Neural progenitor cell (in vitro differentiated cells): ENCODE measurements around the gene PRDM4. TPM values are rescaled to one million over a fixed set of nuclear protein-coding genes. Genes with fewer than 3 reads are reported as not detected.
"Not testable (repeated sequence)": the region's sequence is repeated elsewhere in the genome, so short reads cannot be mapped to it uniquely, and the experiment has no call there.

Experiments
- DNase-seq: peaks from one replicate; pipeline ENCODE4 v3.0.0-alpha.2; 2016; ENCODE audit warnings: low spot score
- H2AFZ ChIP-seq: fragments of 200-600 bp; sonication (generic); replicated peaks from 2 replicates; pipeline ENCODE4 v1.6.1; 2016; ENCODE audit warnings: antibody characterized with exemption
- H3F3A ChIP-seq: fragments of 200-600 bp; sonication (generic); 2 replicates; pipeline ENCODE4 v1.6.1; 2016; ENCODE audit warnings: antibody characterized with exemption, low read depth
- H3K27ac ChIP-seq: fragments of 200-600 bp; sonication (generic); 2 replicates; pipeline ENCODE4 v1.5.1; 2016; ENCODE audit warnings: mild to moderate bottlenecking
- H3K27me3 ChIP-seq: fragments of 200-600 bp; sonication (generic); 2 replicates; pipeline ENCODE4 v1.6.1; 2016; ENCODE audit warnings: mild to moderate bottlenecking, moderate library complexity
- H3K36me3 ChIP-seq: fragments of 200-600 bp; sonication (generic); 2 replicates; pipeline ENCODE4 v1.5.1; 2016
- H3K4me1 ChIP-seq: fragments of 200-600 bp; sonication (generic); 2 replicates; pipeline ENCODE4 v1.6.1; 2016; ENCODE audit warnings: mixed run types
- H3K4me2 ChIP-seq: fragments of 200-600 bp; sonication (generic); 2 replicates; pipeline ENCODE4 v1.6.1; 2016
- H3K4me3 ChIP-seq: fragments of 200-600 bp; sonication (generic); 2 replicates; pipeline ENCODE4 v1.5.1; 2016
- H3K79me2 ChIP-seq: fragments of 200-600 bp; sonication (generic); 2 replicates; pipeline ENCODE4 v1.6.1; 2016; ENCODE audit warnings: low read depth
- H3K9ac ChIP-seq: fragments of 200-600 bp; sonication (generic); 2 replicates; pipeline ENCODE4 v1.6.1; 2016
- H3K9me3 ChIP-seq: fragments of 200-600 bp; sonication (generic); 2 replicates; pipeline ENCODE4 v1.5.1; 2016; ENCODE audit warnings: low read depth
- H4K20me1 ChIP-seq: fragments of 200-600 bp; sonication (generic); 2 replicates; pipeline ENCODE4 v1.6.1; 2016; ENCODE audit warnings: low read depth
- H3K27ac Mint-ChIP-seq: 3 replicates; pipeline ENCODE4 v1.8.0; 2021; ENCODE audit warnings: mixed read lengths
- H3K27me3 Mint-ChIP-seq: 2 replicates; pipeline ENCODE4 v1.8.0; 2022; ENCODE audit warnings: low read depth, mild to moderate bottlenecking, inconsistent platforms, moderate library complexity, mixed read lengths; ENCODE audit not compliant: insufficient read depth
- H3K36me3 Mint-ChIP-seq: 3 replicates; pipeline ENCODE4 v1.8.0; 2021; ENCODE audit warnings: mixed read lengths
- H3K4me1 Mint-ChIP-seq: 3 replicates; pipeline ENCODE4 v1.8.0; 2021; ENCODE audit warnings: mixed read lengths
- H3K4me3 Mint-ChIP-seq: 3 replicates; pipeline ENCODE4 v1.8.0; 2021; ENCODE audit warnings: mild to moderate bottlenecking, moderate library complexity, mixed read lengths
- H3K9me3 Mint-ChIP-seq: 3 replicates; pipeline ENCODE4 v1.8.0; 2020; ENCODE audit warnings: mixed read lengths
- EZH2 ChIP-seq: fragments of 200-600 bp; sonication (generic); IDR thresholded peaks from 2 replicates; pipeline ENCODE4 v1.6.1; 2017; ENCODE audit warnings: antibody characterized with exemption, mild to moderate bottlenecking, moderate library complexity
- EZH2phosphoT487 ChIP-seq: fragments of 200-600 bp; sonication (generic); IDR thresholded peaks from 2 replicates; pipeline ENCODE4 v1.6.1; 2017; ENCODE audit warnings: antibody characterized with exemption
- total RNA-seq: library from RNA; depleted of rRNA; stranded (reverse); fragments of >200 nt; gene quantifications from 2 replicates; pipeline ENCODE4 v1.2.3, GENCODE V29; 2015; ENCODE audit warnings: low replicate concordance
- TF ChIP-seq, protein P1 (sequence below): fragments of 200-600 bp; sonication (generic); IDR thresholded peaks from 2 replicates; pipeline ENCODE4 v1.5.1; 2017; ENCODE audit warnings: antibody characterized with exemption, mild to moderate bottlenecking

Gene PRDM4
- total RNA-seq, 1 donor from 2014 or later: 19.3 TPM

DNA sequence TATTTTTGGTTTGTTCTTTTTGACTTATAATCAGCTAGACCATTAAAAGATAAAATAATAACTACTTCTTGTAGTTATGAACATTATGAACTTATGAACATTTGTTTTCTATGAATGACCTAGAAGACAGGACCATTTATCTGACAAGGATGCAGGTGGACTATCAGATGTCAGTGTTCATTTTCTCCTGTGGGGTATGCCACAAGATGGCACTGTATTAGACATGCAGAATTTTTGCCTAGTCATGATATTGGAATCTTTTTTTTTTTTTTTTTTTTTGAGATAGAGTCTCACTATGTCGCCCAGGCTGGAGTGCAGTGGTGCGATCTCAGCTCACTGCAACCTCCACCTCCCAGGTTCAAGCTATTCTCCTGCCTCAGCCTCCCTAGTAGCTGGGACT, 65.2 kb downstream of the PRDM4 start:
- not testable (repeated sequence) for H3K27ac ChIP-seq, H3K4me1 ChIP-seq, H2AFZ ChIP-seq, H3F3A ChIP-seq, H3K27me3 Mint-ChIP-seq, H3K4me3 Mint-ChIP-seq, H3K4me3 ChIP-seq, H3K4me1 Mint-ChIP-seq, H4K20me1 ChIP-seq, DNase-seq, H3K79me2 ChIP-seq, H3K9me3 ChIP-seq, H3K27me3 ChIP-seq, H3K27ac Mint-ChIP-seq, H3K9me3 Mint-ChIP-seq, H3K4me2 ChIP-seq, H3K9ac ChIP-seq
- TF ChIP-seq, protein P1, sequence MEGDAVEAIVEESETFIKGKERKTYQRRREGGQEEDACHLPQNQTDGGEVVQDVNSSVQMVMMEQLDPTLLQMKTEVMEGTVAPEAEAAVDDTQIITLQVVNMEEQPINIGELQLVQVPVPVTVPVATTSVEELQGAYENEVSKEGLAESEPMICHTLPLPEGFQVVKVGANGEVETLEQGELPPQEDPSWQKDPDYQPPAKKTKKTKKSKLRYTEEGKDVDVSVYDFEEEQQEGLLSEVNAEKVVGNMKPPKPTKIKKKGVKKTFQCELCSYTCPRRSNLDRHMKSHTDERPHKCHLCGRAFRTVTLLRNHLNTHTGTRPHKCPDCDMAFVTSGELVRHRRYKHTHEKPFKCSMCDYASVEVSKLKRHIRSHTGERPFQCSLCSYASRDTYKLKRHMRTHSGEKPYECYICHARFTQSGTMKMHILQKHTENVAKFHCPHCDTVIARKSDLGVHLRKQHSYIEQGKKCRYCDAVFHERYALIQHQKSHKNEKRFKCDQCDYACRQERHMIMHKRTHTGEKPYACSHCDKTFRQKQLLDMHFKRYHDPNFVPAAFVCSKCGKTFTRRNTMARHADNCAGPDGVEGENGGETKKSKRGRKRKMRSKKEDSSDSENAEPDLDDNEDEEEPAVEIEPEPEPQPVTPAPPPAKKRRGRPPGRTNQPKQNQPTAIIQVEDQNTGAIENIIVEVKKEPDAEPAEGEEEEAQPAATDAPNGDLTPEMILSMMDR: peak; percentile 14
- H3K36me3 Mint-ChIP-seq: peaks cover 33% of the 10 kb centered on the region
- peaks cover 37% of the 10 kb centered on the region for H3K36me3 ChIP-seq

DNA sequence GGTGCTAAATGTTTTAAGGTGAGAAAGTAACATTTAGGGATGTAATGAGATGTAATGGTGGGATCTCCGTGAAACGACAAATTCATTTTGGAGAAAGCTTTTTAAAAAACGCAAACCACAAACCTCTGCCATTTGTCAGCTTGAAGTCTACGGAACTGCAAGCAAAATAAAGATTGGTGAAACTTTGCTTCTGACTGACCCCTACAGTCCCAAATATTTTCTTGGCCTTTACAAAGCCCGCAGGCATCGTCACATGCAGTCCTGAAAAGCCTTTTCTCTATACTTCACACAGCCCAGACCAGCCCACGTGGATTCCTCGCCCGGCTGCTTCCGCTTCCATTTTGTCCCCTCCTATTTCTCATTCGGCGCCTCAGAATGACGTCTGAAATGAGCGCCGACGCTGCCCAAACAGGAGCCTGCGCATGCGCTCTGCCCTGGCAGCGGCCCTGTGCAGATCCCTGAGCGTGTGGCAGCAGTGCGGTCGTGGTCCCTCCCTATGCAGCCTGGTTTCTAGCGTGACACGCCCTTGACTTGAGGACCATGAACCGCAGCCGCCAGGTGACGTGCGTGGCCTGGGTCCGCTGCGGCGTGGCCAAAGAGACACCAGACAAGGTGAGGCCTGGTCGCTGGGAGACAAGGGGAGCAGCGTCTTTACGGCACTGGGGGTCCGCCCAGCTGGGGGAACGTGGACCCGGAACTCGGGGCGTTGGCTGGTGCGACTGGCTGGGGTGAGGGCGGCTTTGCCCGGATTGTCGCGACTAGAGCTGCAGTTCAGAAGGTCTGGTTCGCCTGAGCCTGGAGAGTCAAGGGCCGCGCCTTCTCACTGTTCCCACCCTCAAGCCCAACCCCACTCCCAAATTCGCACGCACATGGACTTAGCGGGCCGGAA, 75.3 kb downstream of the PRDM4 start, which contains the start of gene PWP1:
TSS of gene PWP1 (plus strand) at position 440 of the 889 bp plus-strand sequence. CDS start at position 541, 101 bp downstream.
- Mint-ChIP-seq H3K27ac (peak within 1 kb of the TSS; percentile 88), H3K4me1 (peaks cover 18% of the 10 kb centered on the region), H3K36me3 (peaks cover 8% of the 10 kb centered on the region), H3K9me3 (no peaks in the 10 kb centered on the region), H3K27me3 (peaks cover 3% of the 10 kb centered on the region), H3K4me3 (peak within 1 kb of the TSS; percentile 98)
- Histone ChIP-seq H3K4me3 (peak within 1 kb of the TSS; percentile 79), H3F3A (peaks cover 5% of the 10 kb centered on the region), H3K9ac (peak within 1 kb of the TSS; percentile 87), H2AFZ (peak within 1 kb of the TSS; percentile 86), H3K27me3 (no peaks in the 10 kb centered on the region), H3K4me2 (peak within 1 kb of the TSS; percentile 98), H3K4me1 (no peaks in the 10 kb centered on the region), H3K79me2 (peaks cover 23% of the 10 kb centered on the region), H3K27ac (no peak within 1 kb of the TSS), H3K36me3 (no peaks in the 10 kb centered on the region), H4K20me1 (no peaks in the 10 kb centered on the region), H3K9me3 (no peaks in the 10 kb centered on the region)
- TF ChIP-seq EZH2: no peak
- TF ChIP-seq EZH2phosphoT487: no peak
- TF ChIP-seq, protein P1: no peak
- DNase-seq: peak; percentile 99

- Histone ChIP-seq H3F3A (peaks cover 5% of the 10 kb centered on the region), H3K27ac (no peak overlapping the region), H2AFZ (peak overlapping the region; percentile 40), H3K36me3 (no peaks in the 10 kb centered on the region), H3K9me3 (no peaks in the 10 kb centered on the region), H3K79me2 (peaks cover 23% of the 10 kb centered on the region), H3K27me3 (no peaks in the 10 kb centered on the region), H3K4me1 (no peaks in the 10 kb centered on the region), H3K9ac (peak overlapping the region; percentile 13), H3K4me3 (peak overlapping the region; percentile 79), H3K4me2 (peak overlapping the region; percentile 98), H4K20me1 (no peaks in the 10 kb centered on the region)
- Mint-ChIP-seq H3K36me3 (peaks cover 8% of the 10 kb centered on the region), H3K27ac (no peak overlapping the region), H3K9me3 (no peaks in the 10 kb centered on the region), H3K4me1 (peaks cover 18% of the 10 kb centered on the region), H3K4me3 (peak overlapping the region; percentile 98), H3K27me3 (peaks cover 3% of the 10 kb centered on the region)
- TF ChIP-seq EZH2phosphoT487: no peak
- no peak for TF ChIP-seq EZH2
- TF ChIP-seq, protein P1: no peak
- peak; percentile 36 for DNase-seq
Measured at GRCh38 chr12:107684990-107685359, 76.0 kb downstream of the PRDM4 start.
